HG03432 (cell line): ENCODE measurements around the gene SBNO2.
"Not testable (repeated sequence)": the region's sequence is repeated elsewhere in the genome, so short reads cannot be mapped to it uniquely, and the experiment has no call there.

Experiments used
- ATAC-seq: cut with Tn5 transposase; IDR thresholded peaks from one replicate; pipeline ENCODE4 v1.9.1; 2021; ENCODE audit warnings: mild to moderate bottlenecking, moderate library complexity; ENCODE audit not compliant: unreplicated experiment

The SBNO2 gene

GRCh38 chr19:1173845-1174809, at the start of gene SBNO2:
Gene SBNO2 (minus strand): TSS chr19:1174268. CDS start chr19:1154276, 19,992 bp downstream.
- peak; percentile 51 for ATAC-seq

GRCh38 chr19:1223018-1223855, 49.2 kb upstream of the SBNO2 start:
- ATAC-seq, result no peak

- ATAC-seq, result no peak
Observed at GRCh38 chr19:1222394-1222793, 48.3 kb upstream of the SBNO2 start.

- no peak for ATAC-seq
Observed at GRCh38 chr19:1221904-1222255, 47.8 kb upstream of the SBNO2 start.

- no peak for ATAC-seq
Observed at GRCh38 chr19:1220976-1221903, 47.2 kb upstream of the SBNO2 start.

GRCh38 chr19:1220477-1220930, 46.4 kb upstream of the SBNO2 start:
- ATAC-seq, result no peak

- ATAC-seq, result no peak
Observed at GRCh38 chr19:1219786-1220476, 45.9 kb upstream of the SBNO2 start.

GRCh38 chr19:1218751-1219567, 44.9 kb upstream of the SBNO2 start:
- no peak for ATAC-seq

- no peak for ATAC-seq
Observed at GRCh38 chr19:1217366-1217765, 43.3 kb upstream of the SBNO2 start.

- no peak for ATAC-seq
Observed at GRCh38 chr19:1216756-1217155, 42.7 kb upstream of the SBNO2 start.

GRCh38 chr19:1214862-1215731, 41.0 kb upstream of the SBNO2 start:
- ATAC-seq, result no peak

GRCh38 chr19:1214299-1214861, 40.3 kb upstream of the SBNO2 start:
- ATAC-seq, result no peak

- no peak for ATAC-seq
Observed at GRCh38 chr19:1213391-1214286, 39.6 kb upstream of the SBNO2 start.

- ATAC-seq, result no peak
Observed at GRCh38 chr19:1211494-1212234, 37.6 kb upstream of the SBNO2 start.

GRCh38 chr19:1210227-1210538, 36.1 kb upstream of the SBNO2 start:
- no peak for ATAC-seq

- not testable (repeated sequence) for ATAC-seq
Observed at GRCh38 chr19:1208830-1209229, 34.8 kb upstream of the SBNO2 start.
